ENCODE data around the gene FRY.

- no peak for TF ChIP-seq CBFB (CRISPR knock-in tag; IDR thresholded peaks at IDR 0.05; ENCODE audit: low read depth)
- no peak for TF ChIP-seq JUN (CRISPR knock-in tag; IDR thresholded peaks at IDR 0.05)
- no peak for TF ChIP-seq CTCF (IDR thresholded peaks at IDR 0.05)
- TF ChIP-seq NR1H2 (CRISPR knock-in tag; IDR thresholded peaks at IDR 0.05), result no peak
- TF ChIP-seq FOXK1 (CRISPR knock-in tag; IDR thresholded peaks at IDR 0.05), result no peak
- no peak for TF ChIP-seq USF2 (CRISPR knock-in tag; IDR thresholded peaks at IDR 0.05)
- no peak for TF ChIP-seq USF1 (CRISPR knock-in tag; IDR thresholded peaks at IDR 0.05)
- no peak for TF ChIP-seq ZNF317 (CRISPR knock-in tag; IDR thresholded peaks at IDR 0.05; ENCODE audit: borderline replicate concordance, low read depth)
- TF ChIP-seq CREB1 (CRISPR knock-in tag; IDR thresholded peaks at IDR 0.05), result no peak
- no peak for TF ChIP-seq NFE2L1 (CRISPR knock-in tag; IDR thresholded peaks at IDR 0.05)
Measured at GRCh38 chr13:32254416-32254815, 222.8 kb downstream of the FRY start.

Data from WTC11 (cell line).